ENCODE results near the gene BCL7B.
"Not testable (repeated sequence)": the region's sequence is repeated elsewhere in the genome, so short reads cannot be mapped to it uniquely, and the experiment has no call there.

The BCL7B gene

GRCh38 chr7:73557397-73558257 lies at the start of gene BCL7B:
TSS of gene BCL7B (minus strand) at chr7:73557690. CDS start at chr7:73557578, 112 bp downstream.
- DNase-seq (ENCODE audit: low read depth) = no peak

GRCh38 chr7:73605601-73606220 lies 48.2 kb upstream of the BCL7B start:
- no peak for DNase-seq (ENCODE audit: low read depth)

- DNase-seq (ENCODE audit: low read depth) = no peak
Observed at GRCh38 chr7:73602721-73603651, 45.5 kb upstream of the BCL7B start.

- no peak for DNase-seq (ENCODE audit: low read depth)
Observed at GRCh38 chr7:73599916-73600315, 42.4 kb upstream of the BCL7B start.

- DNase-seq (ENCODE audit: low read depth) = no peak
Observed at GRCh38 chr7:73599151-73599882, 41.8 kb upstream of the BCL7B start.

- no peak for DNase-seq (ENCODE audit: low read depth)
Observed at GRCh38 chr7:73597978-73598782, 40.7 kb upstream of the BCL7B start.

GRCh38 chr7:73596191-73597065 lies 38.9 kb upstream of the BCL7B start:
- no peak for DNase-seq (ENCODE audit: low read depth)

- DNase-seq (ENCODE audit: low read depth) = no peak
Observed at GRCh38 chr7:73595358-73595757, 37.9 kb upstream of the BCL7B start.

- no peak for DNase-seq (ENCODE audit: low read depth)
Observed at GRCh38 chr7:73593207-73594045, 35.9 kb upstream of the BCL7B start.

- DNase-seq (ENCODE audit: low read depth) = no peak
Observed at GRCh38 chr7:73586911-73587310, 29.4 kb upstream of the BCL7B start.

- no peak for DNase-seq (ENCODE audit: low read depth)
Observed at GRCh38 chr7:73585196-73585595, 27.7 kb upstream of the BCL7B start.

GRCh38 chr7:73582664-73583202 lies 25.2 kb upstream of the BCL7B start:
- no peak for DNase-seq (ENCODE audit: low read depth)

- not testable (repeated sequence) for DNase-seq (ENCODE audit: low read depth)
Observed at GRCh38 chr7:73581006-73581405, 23.5 kb upstream of the BCL7B start.

- peak; percentile 90 for DNase-seq (ENCODE audit: low read depth)
Observed at GRCh38 chr7:73578342-73579128, 21.0 kb upstream of the BCL7B start, which contains the start of gene TBL2. TSS of gene TBL2 (minus strand) at chr7:73578579. CDS start at chr7:73578549, 30 bp downstream.

GRCh38 chr7:73577627-73578341 lies 20.3 kb upstream of the BCL7B start:
- DNase-seq (ENCODE audit: low read depth) = no peak

GRCh38 chr7:73573791-73574190 lies 16.3 kb upstream of the BCL7B start:
- no peak for DNase-seq (ENCODE audit: low read depth)

GRCh38 chr7:73573276-73573675 lies 15.8 kb upstream of the BCL7B start:
- DNase-seq (ENCODE audit: low read depth) = no peak
